Right atrium auricular region (tissue), 2 donors: ENCODE measurements around the gene ENPP5. TPM values are rescaled to one million over a fixed set of nuclear protein-coding genes. Genes with fewer than 3 reads are reported as not detected.

ENCODE experiments used
- DNase-seq: peaks from one replicate; pipeline ENCODE4 v3.0.0-alpha.2; 2019; ENCODE audit warnings: low spot score
- H3K27ac ChIP-seq, 2 donors: fragments of 200-600 bp; sonication (generic); 1 replicate in 1 of 2; 2 replicates in 1 of 2; pipeline ENCODE4 v1.5.1; 2016 to 2019
- H3K27me3 ChIP-seq, 2 donors: fragments of 200-600 bp; sonication (generic); one replicate each; pipeline versions ENCODE4 v1.5.1 to v1.6.0; 2017 to 2019
- H3K36me3 ChIP-seq: fragments of 200-600 bp; sonication (generic); one replicate; pipeline ENCODE4 v1.5.1; 2016
- H3K4me1 ChIP-seq, 2 donors: fragments of 200-600 bp; sonication (generic); one replicate each; pipeline versions ENCODE4 v1.5.1 to v1.6.0; 2017 to 2019
- H3K4me3 ChIP-seq, 2 donors: fragments of 200-600 bp; sonication (generic); 1 replicate in 1 of 2; 2 replicates in 1 of 2; pipeline ENCODE4 v1.5.1; 2017 to 2019; ENCODE audit warnings: mild to moderate bottlenecking in 1 of 2, moderate library complexity in 1 of 2
- H3K9me3 ChIP-seq, 2 donors: fragments of 200-600 bp; sonication (generic); one replicate each; pipeline ENCODE4 v1.5.1; 2019
- total RNA-seq, 2 donors: library from RNA; depleted of rRNA; stranded (reverse); fragments of >200 nt; gene quantifications; one replicate each; pipeline ENCODE4 v1.1.0, GENCODE V29; 2016
- TF ChIP-seq, protein P1 (sequence below), 2 donors: fragments of 200-600 bp; sonication (generic); IDR thresholded peaks; one replicate each; pipeline ENCODE4 v1.5.1; 2019; ENCODE audit warnings: antibody characterized with exemption in 2 of 2

Gene ENPP5, protein sequence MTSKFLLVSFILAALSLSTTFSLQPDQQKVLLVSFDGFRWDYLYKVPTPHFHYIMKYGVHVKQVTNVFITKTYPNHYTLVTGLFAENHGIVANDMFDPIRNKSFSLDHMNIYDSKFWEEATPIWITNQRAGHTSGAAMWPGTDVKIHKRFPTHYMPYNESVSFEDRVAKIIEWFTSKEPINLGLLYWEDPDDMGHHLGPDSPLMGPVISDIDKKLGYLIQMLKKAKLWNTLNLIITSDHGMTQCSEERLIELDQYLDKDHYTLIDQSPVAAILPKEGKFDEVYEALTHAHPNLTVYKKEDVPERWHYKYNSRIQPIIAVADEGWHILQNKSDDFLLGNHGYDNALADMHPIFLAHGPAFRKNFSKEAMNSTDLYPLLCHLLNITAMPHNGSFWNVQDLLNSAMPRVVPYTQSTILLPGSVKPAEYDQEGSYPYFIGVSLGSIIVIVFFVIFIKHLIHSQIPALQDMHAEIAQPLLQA
- total RNA-seq: 10 to 100 TPM in 1 of 2 donors, 1 to 10 TPM in 1; 6.2 to 17.7 TPM

DNA sequence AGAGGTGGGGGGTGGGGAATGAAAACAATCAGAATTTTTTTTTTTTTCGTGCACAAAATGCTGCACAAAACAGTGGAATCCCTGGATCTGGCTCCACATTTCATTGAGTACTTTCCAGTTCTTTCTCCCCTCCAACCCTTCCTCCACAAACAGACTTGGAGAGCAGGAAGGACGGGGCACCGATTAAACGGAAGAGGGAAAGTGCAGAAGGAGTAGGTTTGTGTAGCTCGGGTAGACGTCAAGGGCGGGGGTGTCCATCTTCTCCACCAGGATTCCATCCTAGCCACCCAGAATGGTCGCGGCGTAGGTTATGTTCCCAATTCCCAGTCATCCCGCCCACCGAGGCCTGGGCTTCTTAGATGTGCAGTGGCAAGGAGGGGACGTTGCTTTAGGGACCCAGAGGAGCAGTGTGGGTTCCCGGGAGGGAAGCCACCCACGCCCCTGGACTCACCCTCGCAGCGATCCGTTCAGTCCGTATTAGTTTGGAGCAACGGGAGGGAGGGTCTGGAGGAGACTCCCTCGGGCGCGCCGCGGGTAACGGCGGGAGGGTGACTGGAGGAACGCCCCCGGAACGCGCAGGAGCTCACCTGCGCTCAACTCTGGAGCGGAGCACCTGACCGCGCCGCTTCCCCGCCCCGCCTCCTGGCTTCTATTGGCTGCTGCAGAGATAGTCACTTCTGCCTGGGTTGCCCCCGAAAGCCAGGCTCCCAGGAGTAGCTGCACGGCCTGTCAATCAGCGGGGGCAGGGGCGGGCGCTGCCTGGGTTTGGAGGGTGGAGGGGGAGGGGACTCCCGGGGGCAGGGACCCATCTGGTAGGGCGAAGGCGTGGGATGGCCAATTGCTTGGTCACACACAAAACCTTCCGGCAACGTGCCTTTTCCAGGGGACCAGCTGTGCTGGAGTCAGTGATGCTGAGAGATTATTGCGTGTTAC is at the start of gene ENPP5:
ENPP5 (minus strand) TSS at position 624 of the 933 bp plus-strand sequence. CDS start 2,718 bp downstream, outside the sequence.
- no peaks in the 10 kb centered on the region for H3K27me3 ChIP-seq
- TF ChIP-seq, protein P1, sequence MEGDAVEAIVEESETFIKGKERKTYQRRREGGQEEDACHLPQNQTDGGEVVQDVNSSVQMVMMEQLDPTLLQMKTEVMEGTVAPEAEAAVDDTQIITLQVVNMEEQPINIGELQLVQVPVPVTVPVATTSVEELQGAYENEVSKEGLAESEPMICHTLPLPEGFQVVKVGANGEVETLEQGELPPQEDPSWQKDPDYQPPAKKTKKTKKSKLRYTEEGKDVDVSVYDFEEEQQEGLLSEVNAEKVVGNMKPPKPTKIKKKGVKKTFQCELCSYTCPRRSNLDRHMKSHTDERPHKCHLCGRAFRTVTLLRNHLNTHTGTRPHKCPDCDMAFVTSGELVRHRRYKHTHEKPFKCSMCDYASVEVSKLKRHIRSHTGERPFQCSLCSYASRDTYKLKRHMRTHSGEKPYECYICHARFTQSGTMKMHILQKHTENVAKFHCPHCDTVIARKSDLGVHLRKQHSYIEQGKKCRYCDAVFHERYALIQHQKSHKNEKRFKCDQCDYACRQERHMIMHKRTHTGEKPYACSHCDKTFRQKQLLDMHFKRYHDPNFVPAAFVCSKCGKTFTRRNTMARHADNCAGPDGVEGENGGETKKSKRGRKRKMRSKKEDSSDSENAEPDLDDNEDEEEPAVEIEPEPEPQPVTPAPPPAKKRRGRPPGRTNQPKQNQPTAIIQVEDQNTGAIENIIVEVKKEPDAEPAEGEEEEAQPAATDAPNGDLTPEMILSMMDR (IDR thresholded peaks at IDR 0.05): no peak
- no peaks in the 10 kb centered on the region for H3K36me3 ChIP-seq
- H3K27ac ChIP-seq: peak within 1 kb of the TSS; percentile 12 to 56
- H3K4me3 ChIP-seq: peak within 1 kb of the TSS; percentile 55 to 68
- H3K4me1 ChIP-seq: peaks cover 0 to 10% of the 10 kb centered on the region in 2 donors
- peak; percentile 71 for DNase-seq
- no peaks in the 10 kb centered on the region for H3K9me3 ChIP-seq

DNA sequence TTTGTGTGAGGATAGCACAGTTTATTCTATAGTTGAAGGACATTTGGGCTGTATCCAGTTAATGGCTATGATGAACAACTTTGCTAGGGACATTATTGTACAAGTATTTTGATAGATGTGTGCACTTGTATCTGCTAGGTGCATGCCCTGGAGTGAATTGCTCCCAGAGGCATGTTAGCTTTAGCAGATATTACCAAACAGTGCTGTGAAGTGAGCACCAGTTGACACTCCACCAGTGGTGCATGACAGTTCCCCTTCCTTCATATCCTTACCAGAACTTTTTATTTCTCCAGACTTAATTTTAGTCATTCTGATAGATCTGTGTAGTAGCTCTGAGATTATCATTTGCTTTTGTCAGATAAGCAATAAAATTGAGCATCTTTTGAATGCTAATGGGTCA is 48.9 kb upstream of the ENPP5 start:
- no peaks in the 10 kb centered on the region for H3K27me3 ChIP-seq
- H3K4me3 ChIP-seq: no peak overlapping the region
- H3K27ac ChIP-seq: no peak overlapping the region
- no peak for DNase-seq
- peaks cover 8% of the 10 kb centered on the region for H3K36me3 ChIP-seq
- H3K9me3 ChIP-seq: no peaks in the 10 kb centered on the region
- peaks cover 0 to 25% of the 10 kb centered on the region in 2 donors for H3K4me1 ChIP-seq
- TF ChIP-seq, protein P1 (IDR thresholded peaks at IDR 0.05): no peak

DNA sequence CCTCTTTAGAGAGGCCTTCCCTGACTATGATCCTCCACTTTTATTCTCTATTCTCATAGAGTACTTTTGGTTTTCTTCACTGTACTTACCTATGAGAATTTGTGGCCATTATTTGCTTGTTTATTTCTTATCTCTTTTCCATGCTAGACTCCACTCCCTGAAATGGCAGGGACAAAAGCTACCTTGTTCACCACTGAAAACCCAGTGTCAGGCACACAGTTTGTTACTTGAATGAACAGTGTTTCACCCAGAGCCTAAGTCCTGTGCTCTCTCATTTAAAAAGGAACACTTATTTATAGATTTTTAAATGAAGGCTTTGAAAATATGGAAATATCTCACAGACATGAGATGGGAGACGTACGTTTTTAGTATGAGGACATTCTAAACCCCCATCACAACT is 47.7 kb upstream of the ENPP5 start:
- Histone ChIP-seq H3K4me3 (no peak overlapping the region), H3K4me1 (peaks cover 0 to 25% of the 10 kb centered on the region in 2 donors), H3K27ac (peak overlapping the region; percentile 72 to 82), H3K36me3 (peaks cover 8% of the 10 kb centered on the region), H3K9me3 (no peaks in the 10 kb centered on the region), H3K27me3 (no peaks in the 10 kb centered on the region)
- TF ChIP-seq, protein P1 (IDR thresholded peaks at IDR 0.05): no peak
- no peak for DNase-seq

DNA sequence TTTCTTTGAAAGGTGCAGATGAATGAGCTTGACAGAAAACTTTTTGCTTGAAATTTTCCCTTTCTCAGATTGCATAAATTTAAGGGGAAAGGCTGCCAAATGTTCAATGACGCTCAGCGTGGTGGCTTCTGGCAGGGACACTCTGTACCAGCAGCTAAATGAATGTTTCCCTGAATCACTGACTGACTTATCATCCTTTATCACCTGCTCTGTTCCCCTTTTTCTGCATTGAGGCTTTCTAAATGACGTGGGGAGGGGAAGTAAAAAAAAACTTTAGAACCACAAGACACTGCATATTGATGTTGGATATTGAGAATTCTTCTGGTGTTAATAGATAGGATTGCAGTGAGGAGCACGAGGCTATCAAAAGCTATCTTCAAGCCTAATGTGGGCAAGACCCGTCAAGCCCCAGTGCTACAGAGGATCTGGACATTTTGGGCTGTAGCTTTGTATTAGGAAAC is 46.9 kb upstream of the ENPP5 start:
- H3K4me1 ChIP-seq: peaks cover 0 to 25% of the 10 kb centered on the region in 2 donors
- no peak overlapping the region for H3K4me3 ChIP-seq
- TF ChIP-seq, protein P1 (IDR thresholded peaks at IDR 0.05): no peak

DNA sequence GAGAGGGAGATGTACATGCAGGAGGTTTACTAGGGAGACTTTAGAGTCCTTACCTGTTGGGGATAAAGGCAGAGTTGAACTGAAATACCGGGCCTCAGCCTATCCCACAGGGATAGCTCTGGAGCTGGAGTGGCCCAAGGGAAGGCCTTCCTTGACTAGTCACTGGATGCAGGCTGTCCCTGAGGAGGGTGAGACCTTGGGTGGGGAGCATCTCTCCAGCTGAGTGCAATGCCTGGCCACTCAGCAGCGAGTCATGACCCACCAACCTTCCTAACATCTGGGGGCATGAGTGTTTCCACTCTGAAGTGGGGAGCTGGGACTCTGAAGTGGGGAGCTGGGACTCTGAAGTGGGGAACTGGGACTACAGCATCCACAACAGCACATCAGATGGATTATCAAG is 46.1 kb upstream of the ENPP5 start:
- TF ChIP-seq, protein P1 (IDR thresholded peaks at IDR 0.05): no peak
- Histone ChIP-seq H3K4me1 (peaks cover 0 to 25% of the 10 kb centered on the region in 2 donors), H3K27me3 (no peaks in the 10 kb centered on the region), H3K9me3 (no peaks in the 10 kb centered on the region), H3K27ac (peak overlapping the region in 1 of 2 donors; percentile 82), H3K36me3 (peaks cover 6% of the 10 kb centered on the region), H3K4me3 (no peak overlapping the region)
- DNase-seq: no peak

More for the DNA sequence above, 46.9 kb upstream of the ENPP5 start:
- peak overlapping the region; percentile 72 to 82 for H3K27ac ChIP-seq
- H3K36me3 ChIP-seq: peaks cover 8% of the 10 kb centered on the region
- peak; percentile 84 for DNase-seq
- H3K27me3 ChIP-seq: no peaks in the 10 kb centered on the region
- H3K9me3 ChIP-seq: no peaks in the 10 kb centered on the region
